Stomach smooth muscle (tissue), 2 donors: Measurements from ENCODE around the gene ARVCF.
"Not testable (repeated sequence)": the region's sequence is repeated elsewhere in the genome, so short reads cannot be mapped to it uniquely, and the experiment has no call there.

Experiments used
- H3K27ac ChIP-seq: one replicate; pipeline ENCODE4 v1.7.0; 2013; ENCODE audit warnings: mild to moderate bottlenecking, low read length, inconsistent platforms
- H3K27me3 ChIP-seq, 2 donors: one replicate each; pipeline ENCODE4 v1.7.0; 2013; ENCODE audit warnings: low read length in 2 of 2; ENCODE audit not compliant: insufficient read depth in 2 of 2, control insufficient read depth in 1 of 2
- H3K36me3 ChIP-seq, 2 donors: one replicate each; pipeline ENCODE4 v1.7.0; 2013; ENCODE audit warnings: low read length in 2 of 2; ENCODE audit not compliant: control insufficient read depth in 2 of 2, insufficient read depth in 2 of 2
- H3K4me1 ChIP-seq: one replicate; pipeline ENCODE4 v1.7.0; 2013; ENCODE audit warnings: low read length; ENCODE audit not compliant: control insufficient read depth, insufficient read depth
- H3K4me3 ChIP-seq, 2 donors: one replicate each; pipeline ENCODE4 v1.7.0; 2013; ENCODE audit warnings: low read length in 2 of 2
- H3K9ac ChIP-seq, 2 donors: one replicate each; pipeline ENCODE4 v1.7.0; 2013; ENCODE audit warnings: low read length in 2 of 2, mild to moderate bottlenecking in 1 of 2
- H3K9me3 ChIP-seq, 2 donors: one replicate each; pipeline ENCODE4 v1.7.0; 2013; ENCODE audit warnings: low read length in 2 of 2; ENCODE audit not compliant: control insufficient read depth in 2 of 2
- donor health status: healthy.
- donor health status: Pancreatic carcinoma.

ARVCF gene

GRCh38 chr22:19932367-19933206, 84.0 kb downstream of the ARVCF start:
- Histone ChIP-seq H3K27ac (no peak overlapping the region), H3K9ac (no peak overlapping the region), H3K4me1 (peaks cover 4% of the 10 kb centered on the region), H3K9me3 (no peaks in the 10 kb centered on the region), H3K36me3 (peaks cover 0 to 4% of the 10 kb centered on the region in 2 donors), H3K27me3 (no peaks in the 10 kb centered on the region), H3K4me3 (no peak overlapping the region)

- no peak overlapping the region for H3K9ac ChIP-seq
- no peak overlapping the region for H3K4me3 ChIP-seq
- no peaks in the 10 kb centered on the region for H3K27me3 ChIP-seq
- peaks cover 0 to 4% of the 10 kb centered on the region in 2 donors for H3K36me3 ChIP-seq
- no peaks in the 10 kb centered on the region for H3K9me3 ChIP-seq
- H3K4me1 ChIP-seq: peaks cover 4% of the 10 kb centered on the region
- H3K27ac ChIP-seq: no peak overlapping the region
Observed at GRCh38 chr22:19931514-19931913, 85.1 kb downstream of the ARVCF start.

- H3K9me3 ChIP-seq: no peaks in the 10 kb centered on the region
- peaks cover 4% of the 10 kb centered on the region for H3K4me1 ChIP-seq
- H3K27me3 ChIP-seq: no peaks in the 10 kb centered on the region
- H3K27ac ChIP-seq: no peak overlapping the region
- H3K36me3 ChIP-seq: peaks cover 0 to 4% of the 10 kb centered on the region in 2 donors
- H3K9ac ChIP-seq: no peak overlapping the region
- H3K4me3 ChIP-seq: no peak overlapping the region
Observed at GRCh38 chr22:19930551-19931486, 85.8 kb downstream of the ARVCF start.

GRCh38 chr22:19929586-19930550, 86.8 kb downstream of the ARVCF start:
- Histone ChIP-seq H3K27ac (no peak overlapping the region), H3K4me1 (peaks cover 4% of the 10 kb centered on the region), H3K27me3 (no peaks in the 10 kb centered on the region), H3K9ac (no peak overlapping the region), H3K4me3 (no peak overlapping the region), H3K36me3 (peaks cover 0 to 4% of the 10 kb centered on the region in 2 donors), H3K9me3 (no peaks in the 10 kb centered on the region)

- Histone ChIP-seq H3K9me3 (no peaks in the 10 kb centered on the region), H3K9ac (no peak overlapping the region), H3K36me3 (peaks cover 0 to 4% of the 10 kb centered on the region in 2 donors), H3K27ac (no peak overlapping the region), H3K4me3 (no peak overlapping the region), H3K4me1 (peaks cover 4% of the 10 kb centered on the region), H3K27me3 (no peaks in the 10 kb centered on the region)
Observed at GRCh38 chr22:19928207-19928606, 88.4 kb downstream of the ARVCF start.

- Histone ChIP-seq H3K27ac (no peak overlapping the region), H3K9ac (no peak overlapping the region), H3K4me1 (no peaks in the 10 kb centered on the region), H3K27me3 (no peaks in the 10 kb centered on the region), H3K36me3 (peaks cover 0 to 4% of the 10 kb centered on the region in 2 donors), H3K4me3 (no peak overlapping the region), H3K9me3 (no peaks in the 10 kb centered on the region)
Observed at GRCh38 chr22:19927696-19928095, 88.9 kb downstream of the ARVCF start.

- H3K36me3 ChIP-seq, H3K9me3 ChIP-seq, H3K27me3 ChIP-seq, H3K27ac ChIP-seq, H3K4me1 ChIP-seq, H3K9ac ChIP-seq, H3K4me3 ChIP-seq: not testable (repeated sequence)
Observed at GRCh38 chr22:19926028-19926427, 90.6 kb downstream of the ARVCF start.

GRCh38 chr22:19923914-19924513, 92.6 kb downstream of the ARVCF start:
- Histone ChIP-seq H3K36me3 (no peaks in the 10 kb centered on the region), H3K27me3 (no peaks in the 10 kb centered on the region), H3K9me3 (no peaks in the 10 kb centered on the region), H3K9ac (no peak overlapping the region), H3K27ac (no peak overlapping the region), H3K4me3 (no peak overlapping the region), H3K4me1 (no peaks in the 10 kb centered on the region)

- Histone ChIP-seq H3K9me3 (no peaks in the 10 kb centered on the region), H3K4me1 (no peaks in the 10 kb centered on the region), H3K27ac (no peak overlapping the region), H3K9ac (no peak overlapping the region), H3K4me3 (no peak overlapping the region), H3K27me3 (no peaks in the 10 kb centered on the region), H3K36me3 (peaks cover 17 to 20% of the 10 kb centered on the region in 2 donors)
Observed at GRCh38 chr22:19921544-19922081, 95.0 kb downstream of the ARVCF start.
